ENCODE data around the gene CCDC102B.
A peak's percentile ranks its signal among the peaks of the same experiment; 100 is the strongest.
"Not testable (repeated sequence)": the region's sequence is repeated elsewhere in the genome, so short reads cannot be mapped to it uniquely, and the experiment has no call there.

Gene CCDC102B

GRCh38 chr18:68983126-68983525 lies 185.2 kb downstream of the CCDC102B start:
- DNase-seq = no peak

- DNase-seq = no peak
These were observed 186.5 kb downstream of the CCDC102B start for GRCh38 chr18:68984342-68984741.

GRCh38 chr18:68985172-68985820 lies 187.4 kb downstream of the CCDC102B start:
- no peak for DNase-seq

- peak in 3 of 4 experiments; percentile 2 to 44 (median 7) for DNase-seq
These were observed 193.4 kb downstream of the CCDC102B start for GRCh38 chr18:68991286-68991685.

GRCh38 chr18:68992719-68993482 lies 195.0 kb downstream of the CCDC102B start:
- no peak for DNase-seq

GRCh38 chr18:68995675-68996074 lies 197.8 kb downstream of the CCDC102B start:
- DNase-seq = no peak

GRCh38 chr18:68997845-68998244 lies 200.0 kb downstream of the CCDC102B start:
- no peak for DNase-seq

- no peak for DNase-seq
These were observed 202.5 kb downstream of the CCDC102B start for GRCh38 chr18:69000366-69000765.

GRCh38 chr18:69002233-69002632 lies 204.4 kb downstream of the CCDC102B start:
- no peak for DNase-seq

GRCh38 chr18:69006212-69006611 lies 208.3 kb downstream of the CCDC102B start:
- DNase-seq = not testable (repeated sequence)

- no peak for DNase-seq
These were observed 210.7 kb downstream of the CCDC102B start for GRCh38 chr18:69008538-69008937.

- no peak for DNase-seq
These were observed 223.4 kb downstream of the CCDC102B start for GRCh38 chr18:69021211-69021805.

GRCh38 chr18:69022426-69022825 lies 224.5 kb downstream of the CCDC102B start:
- DNase-seq = no peak

GRCh38 chr18:69031571-69031970 lies 233.7 kb downstream of the CCDC102B start:
- no peak for DNase-seq

GRCh38 chr18:69032009-69032408 lies 234.1 kb downstream of the CCDC102B start:
- DNase-seq = no peak

GRCh38 chr18:69035756-69036155 lies 237.9 kb downstream of the CCDC102B start:
- no peak for DNase-seq

GRCh38 chr18:69044215-69044614 lies 246.3 kb downstream of the CCDC102B start:
- DNase-seq = no peak

- DNase-seq = no peak
These were observed 266.2 kb downstream of the CCDC102B start for GRCh38 chr18:69064063-69064462.

- no peak for DNase-seq
These were observed 269.2 kb downstream of the CCDC102B start for GRCh38 chr18:69067048-69067447.

- no peak for DNase-seq
These were observed 273.8 kb downstream of the CCDC102B start for GRCh38 chr18:69071680-69072079.

GRCh38 chr18:69081846-69082245 lies 284.0 kb downstream of the CCDC102B start:
- DNase-seq = no peak

GRCh38 chr18:69082499-69082898 lies 284.6 kb downstream of the CCDC102B start:
- DNase-seq = no peak

- no peak for DNase-seq
These were observed 288.1 kb downstream of the CCDC102B start for GRCh38 chr18:69085951-69086350.

GRCh38 chr18:69088973-69089372 lies 291.1 kb downstream of the CCDC102B start:
- DNase-seq = no peak
